NCI-H2171 (cell line): Measurements from ENCODE around the gene ZBTB46.
"Not testable (repeated sequence)": the region's sequence is repeated elsewhere in the genome, so short reads cannot be mapped to it uniquely, and the experiment has no call there.

Source experiments
- DNase-seq: peaks from one replicate; lab custom pipeline; 2025; lab: John Stamatoyannopoulos, UW

Gene ZBTB46

GRCh38 chr20:63830841-63831588 is at the start of gene ZBTB46:
ZBTB46 (minus strand) TSS chr20:63831264; CDS start chr20:63790757, 40,507 bp downstream.
- DNase-seq = peak; percentile 75

GRCh38 chr20:63878899-63879663 is 48.0 kb upstream of the ZBTB46 start:
- DNase-seq = no peak

- DNase-seq = no peak
Observed at GRCh38 chr20:63877755-63878470, 46.8 kb upstream of the ZBTB46 start.

GRCh38 chr20:63876489-63877036 is 45.5 kb upstream of the ZBTB46 start:
- DNase-seq = peak; percentile 98

- not testable (repeated sequence) for DNase-seq
Observed at GRCh38 chr20:63874241-63874640, 43.2 kb upstream of the ZBTB46 start.

- no peak for DNase-seq
Observed at GRCh38 chr20:63873477-63873971, 42.5 kb upstream of the ZBTB46 start.

GRCh38 chr20:63868264-63868663 is 37.2 kb upstream of the ZBTB46 start:
- DNase-seq = no peak

GRCh38 chr20:63867042-63867441 is 36.0 kb upstream of the ZBTB46 start:
- not testable (repeated sequence) for DNase-seq

GRCh38 chr20:63864978-63865640 is 34.0 kb upstream of the ZBTB46 start, which contains the start of gene TPD52L2:
TPD52L2 (plus strand) TSS chr20:63865270; CDS start chr20:63865366, 96 bp downstream.
- peak; percentile 100 for DNase-seq

- DNase-seq = no peak
Observed at GRCh38 chr20:63864545-63864977, 33.5 kb upstream of the ZBTB46 start.

GRCh38 chr20:63863798-63864544 is 32.9 kb upstream of the ZBTB46 start:
- peak; percentile 71 for DNase-seq

- no peak for DNase-seq
Observed at GRCh38 chr20:63863021-63863797, 32.1 kb upstream of the ZBTB46 start.

- DNase-seq = no peak
Observed at GRCh38 chr20:63861981-63862901, 31.2 kb upstream of the ZBTB46 start.

GRCh38 chr20:63861365-63861934 is 30.4 kb upstream of the ZBTB46 start, which contains the start of gene ABHD16B:
ABHD16B (plus strand) TSS chr20:63861498; CDS start chr20:63861541, 43 bp downstream.
- no peak for DNase-seq

GRCh38 chr20:63860325-63861051 is 29.4 kb upstream of the ZBTB46 start:
- DNase-seq = no peak

GRCh38 chr20:63859166-63859699 is 28.2 kb upstream of the ZBTB46 start:
- no peak for DNase-seq
